VCaP (cell line): Measurements from ENCODE around the gene RNF182.

Experiments used
- H3K27ac ChIP-seq: fragments of 450-650 bp; 2 replicates; pipeline ENCODE4 v1.5.1; 2017
- CTCF ChIP-seq: fragments of 450-650 bp; conservative IDR thresholded peaks from 2 replicates; pipeline ENCODE4 v1.5.1; 2017; ENCODE audit warnings: mild to moderate bottlenecking, moderate library complexity

RNF182 gene

GRCh38 chr6:13978102-13978640 is 53.4 kb downstream of the RNF182 start:
- no peak for TF ChIP-seq CTCF
- no peak overlapping the region for H3K27ac ChIP-seq

DNA sequence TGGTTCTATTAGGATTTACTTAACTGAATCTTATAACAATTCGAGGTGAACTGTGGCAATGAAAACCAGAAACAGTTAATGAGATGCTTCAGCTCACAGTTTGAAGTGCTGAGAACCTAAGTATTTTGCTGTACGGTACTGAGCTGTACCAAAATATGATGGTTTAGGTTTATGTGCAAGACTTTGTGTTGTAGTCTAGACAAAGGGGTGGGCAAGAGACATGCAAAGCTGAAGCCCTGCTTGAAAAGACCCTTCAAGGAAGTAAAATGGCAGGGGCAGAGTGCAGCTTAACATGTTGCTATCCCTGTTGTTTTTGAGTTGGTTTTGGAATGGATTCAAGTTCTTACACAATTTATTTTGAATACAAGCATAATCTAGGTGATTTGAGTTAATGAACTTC is 54.0 kb downstream of the RNF182 start:
- H3K27ac ChIP-seq: no peak overlapping the region
- TF ChIP-seq CTCF: no peak

DNA sequence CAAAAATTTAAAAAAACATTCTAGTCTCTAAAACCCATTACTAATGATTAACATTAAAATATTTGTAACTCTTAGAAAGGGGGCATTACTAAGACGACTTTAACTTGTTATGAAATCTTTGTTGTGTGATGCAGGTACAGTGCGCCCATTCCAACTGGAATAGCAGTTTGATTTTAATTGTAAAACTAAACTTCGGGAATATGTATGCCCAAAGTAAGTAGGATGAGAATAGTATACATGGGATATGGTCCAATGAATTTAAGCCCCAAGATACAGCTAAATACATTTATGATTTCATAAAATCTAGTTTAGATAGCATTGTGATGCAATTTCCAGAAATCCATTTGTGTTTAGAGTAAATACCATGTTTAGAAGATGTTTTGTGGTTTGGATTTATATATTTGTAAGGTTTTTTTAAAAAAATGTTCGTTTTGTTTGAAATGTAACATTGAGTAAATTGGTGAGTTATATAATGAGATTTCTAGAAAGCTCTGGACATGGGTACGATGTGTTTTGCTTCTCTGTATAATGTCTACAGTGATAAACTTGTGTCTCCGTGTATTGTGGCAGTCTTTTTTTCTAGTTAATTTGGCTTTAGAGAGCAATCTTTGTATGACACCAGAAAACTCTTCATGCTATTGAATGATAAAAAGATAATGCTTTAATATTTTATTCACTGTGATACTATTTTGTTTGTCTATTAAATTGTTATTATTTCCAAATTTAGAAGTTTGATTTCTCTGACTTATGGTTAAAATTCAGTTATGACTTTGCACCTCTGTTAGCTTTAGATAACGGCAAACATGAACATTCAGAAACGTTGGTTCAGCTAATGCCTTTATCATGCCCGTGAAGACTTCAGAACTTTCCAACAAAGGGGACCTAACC is 54.8 kb downstream of the RNF182 start:
- no peak for TF ChIP-seq CTCF

DNA sequence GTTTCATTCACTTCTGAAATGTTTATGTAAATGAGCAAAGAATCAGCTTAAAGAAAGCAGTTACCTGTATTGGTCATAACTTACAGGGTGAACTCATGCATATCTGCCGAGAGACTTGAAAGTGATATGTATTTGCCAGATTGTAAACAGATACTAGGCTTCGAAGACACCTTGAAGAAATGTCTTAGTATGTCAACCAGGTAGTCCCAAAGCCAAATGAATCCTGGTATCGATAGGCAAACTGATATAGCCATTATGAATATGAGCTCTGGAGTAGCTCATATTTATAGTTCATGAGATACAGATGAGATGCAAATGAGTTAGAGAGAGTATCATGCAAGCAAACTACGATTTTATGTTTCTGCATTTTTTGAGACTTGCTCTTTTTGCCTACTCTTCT is 55.8 kb downstream of the RNF182 start:
- no peak for TF ChIP-seq CTCF

More for the DNA sequence above, 54.8 kb downstream of the RNF182 start:
- no peak overlapping the region for H3K27ac ChIP-seq

GRCh38 chr6:13985663-13986325 is 61.0 kb downstream of the RNF182 start:
- H3K27ac ChIP-seq: no peak overlapping the region

More for the DNA sequence above, 55.8 kb downstream of the RNF182 start:
- no peak overlapping the region for H3K27ac ChIP-seq

DNA sequence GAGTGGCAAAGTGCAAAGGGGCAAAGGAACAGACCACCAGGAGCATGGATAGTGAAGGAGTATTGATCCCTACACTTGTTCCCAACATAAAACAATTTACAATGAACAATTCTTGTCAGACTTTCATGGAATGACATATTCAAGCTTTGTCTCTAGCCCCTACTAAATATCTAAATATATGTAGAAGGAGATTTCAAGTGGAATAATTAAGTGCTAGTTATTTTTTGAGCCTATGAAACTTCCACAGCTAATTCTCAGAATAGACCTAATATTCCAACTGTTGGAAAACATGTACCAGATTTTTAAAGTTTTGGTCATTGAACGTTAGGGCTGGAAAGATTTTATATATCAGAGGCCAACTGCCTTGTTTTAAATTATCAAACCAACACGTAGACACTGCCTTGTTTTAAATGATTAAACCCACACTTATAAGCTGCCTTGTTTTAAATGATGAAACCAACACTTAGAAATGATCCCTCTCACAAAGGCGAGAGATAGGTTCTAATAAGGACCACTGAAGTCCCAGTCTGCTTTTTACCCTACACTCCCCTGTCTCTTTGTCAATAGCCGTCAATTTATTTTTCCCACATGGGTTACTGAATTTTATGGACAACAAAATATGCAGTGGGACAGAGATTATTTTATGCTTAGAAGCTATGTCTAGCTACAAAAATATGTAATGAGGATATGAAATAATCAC is 62.1 kb downstream of the RNF182 start:
- no peak overlapping the region for H3K27ac ChIP-seq
- no peak for TF ChIP-seq CTCF

More at GRCh38 chr6:13985663-13986325, 61.0 kb downstream of the RNF182 start:
- no peak for TF ChIP-seq CTCF
